Ramos (cell line): Measurements from ENCODE around the gene TMEM178A.

ENCODE experiments used
- in situ Hi-C: fragments of 300-500 bp; cut with MboI; formaldehyde crosslinking; loops from one replicate; pipeline ENCODE4 v1.14.3; 2022; ENCODE audit warnings: low sequenced_read_pairs; ENCODE audit not compliant: unreplicated experiment

Gene TMEM178A

GRCh38 chr2:39706312-39706711 lies 40.6 kb downstream of the TMEM178A start:
- in situ Hi-C loops, result loop anchor here (25.0 kb wide), 1 partner anchor 319 kb away; no protein-coding TSS in a partner anchor

- in situ Hi-C loops, result loop anchor here (25.0 kb wide), 1 partner anchor 320 kb away; no protein-coding TSS in a partner anchor
Observed at GRCh38 chr2:39706945-39707344, 41.2 kb downstream of the TMEM178A start.

- in situ Hi-C loops, result loop anchor here (25.0 kb wide), 1 partner anchor 321 kb away; no protein-coding TSS in a partner anchor
Observed at GRCh38 chr2:39708003-39708402, 42.3 kb downstream of the TMEM178A start.

- in situ Hi-C loops, result loop anchor here (25.0 kb wide), 1 partner anchor 324 kb away; no protein-coding TSS in a partner anchor
Observed at GRCh38 chr2:39710807-39711206, 45.1 kb downstream of the TMEM178A start.

- in situ Hi-C loops, result loop anchor here (25.0 kb wide), 1 partner anchor 326 kb away; no protein-coding TSS in a partner anchor
Observed at GRCh38 chr2:39712953-39713352, 47.2 kb downstream of the TMEM178A start.

GRCh38 chr2:39715095-39715494 lies 49.4 kb downstream of the TMEM178A start:
- in situ Hi-C loops, result loop anchor here (25.0 kb wide), 1 partner anchor 328 kb away; no protein-coding TSS in a partner anchor

- in situ Hi-C loops, result loop anchor here (25.0 kb wide), 1 partner anchor 329 kb away; no protein-coding TSS in a partner anchor
Observed at GRCh38 chr2:39715822-39716221, 50.1 kb downstream of the TMEM178A start.

GRCh38 chr2:39717067-39717466 lies 51.4 kb downstream of the TMEM178A start:
- in situ Hi-C loops, result loop anchor here (25.0 kb wide), 1 partner anchor 330 kb away; no protein-coding TSS in a partner anchor

GRCh38 chr2:39718483-39718882 lies 52.8 kb downstream of the TMEM178A start:
- in situ Hi-C loops, result loop anchor here (25.0 kb wide), 1 partner anchor 331 kb away; no protein-coding TSS in a partner anchor

- in situ Hi-C loops, result loop anchor here (25.0 kb wide), 1 partner anchor 332 kb away; no protein-coding TSS in a partner anchor
Observed at GRCh38 chr2:39719317-39719716, 53.6 kb downstream of the TMEM178A start.

GRCh38 chr2:39720970-39721369 lies 55.3 kb downstream of the TMEM178A start:
- in situ Hi-C loops, result loop anchor here (25.0 kb wide), 1 partner anchor 334 kb away; no protein-coding TSS in a partner anchor

- in situ Hi-C loops, result loop anchor here (25.0 kb wide), 1 partner anchor 336 kb away; no protein-coding TSS in a partner anchor
Observed at GRCh38 chr2:39723497-39723896, 57.8 kb downstream of the TMEM178A start.

GRCh38 chr2:39723946-39724827 lies 58.5 kb downstream of the TMEM178A start:
- in situ Hi-C loops, result loop anchor here (25.0 kb wide), 1 partner anchor 337 kb away; no protein-coding TSS in a partner anchor

- in situ Hi-C loops, result loop anchor here (25.0 kb wide), 2 partner anchors 337 to 487 kb away; partner anchors contain the start of gene CDKL4
Observed at GRCh38 chr2:39724828-39725144, 59.1 kb downstream of the TMEM178A start.

- in situ Hi-C loops, result loop anchor here (25.0 kb wide), 1 partner anchor 488 kb away; the partner anchor contains the start of gene CDKL4
Observed at GRCh38 chr2:39725401-39725800, 59.7 kb downstream of the TMEM178A start.

GRCh38 chr2:39728085-39728484 lies 62.4 kb downstream of the TMEM178A start:
- in situ Hi-C loops, result loop anchor here (25.0 kb wide), 1 partner anchor 491 kb away; the partner anchor contains the start of gene CDKL4

GRCh38 chr2:39728941-39729351 lies 63.2 kb downstream of the TMEM178A start:
- in situ Hi-C loops, result loop anchor here (25.0 kb wide), 1 partner anchor 492 kb away; the partner anchor contains the start of gene CDKL4

GRCh38 chr2:39730276-39730675 lies 64.6 kb downstream of the TMEM178A start:
- in situ Hi-C loops, result loop anchor here (25.0 kb wide), 1 partner anchor 493 kb away; the partner anchor contains the start of gene CDKL4

- in situ Hi-C loops, result loop anchor here (25.0 kb wide), 1 partner anchor 493 kb away; the partner anchor contains the start of gene CDKL4
Observed at GRCh38 chr2:39730685-39731302, 65.1 kb downstream of the TMEM178A start.

- in situ Hi-C loops, result loop anchor here (25.0 kb wide), 1 partner anchor 494 kb away; the partner anchor contains the start of gene CDKL4
Observed at GRCh38 chr2:39731546-39731945, 65.8 kb downstream of the TMEM178A start.
